GM12875 (cell line): ENCODE data around the gene AMER2.

Experiments used
- H3K4me3 ChIP-seq: one replicate; pipeline ENCODE4 v1.5.1; 2011; ENCODE audit warnings: low read depth, low read length, control low read depth
- CTCF ChIP-seq: IDR thresholded peaks from 2 replicates; pipeline ENCODE4 v1.5.1; 2011; ENCODE audit warnings: low read depth, mild to moderate bottlenecking, control low read depth, inconsistent platforms, low read length, moderate library complexity, borderline replicate concordance; ENCODE audit not compliant: insufficient read depth

The AMER2 gene

GRCh38 chr13:25153736-25154135 is 18.4 kb downstream of the AMER2 start:
- no peak for TF ChIP-seq CTCF
- no peak overlapping the region for H3K4me3 ChIP-seq

GRCh38 chr13:25151626-25152195 is 20.4 kb downstream of the AMER2 start:
- TF ChIP-seq CTCF, result no peak

GRCh38 chr13:25149711-25150110 is 22.4 kb downstream of the AMER2 start:
- no peak overlapping the region for H3K4me3 ChIP-seq
- no peak for TF ChIP-seq CTCF

More at GRCh38 chr13:25151626-25152195, 20.4 kb downstream of the AMER2 start:
- no peak overlapping the region for H3K4me3 ChIP-seq

- H3K4me3 ChIP-seq, result no peak overlapping the region
Measured at GRCh38 chr13:25148402-25148771, 23.7 kb downstream of the AMER2 start.

GRCh38 chr13:25147638-25148401 is 24.3 kb downstream of the AMER2 start:
- no peak for TF ChIP-seq CTCF
- no peak overlapping the region for H3K4me3 ChIP-seq

More at GRCh38 chr13:25148402-25148771, 23.7 kb downstream of the AMER2 start:
- no peak for TF ChIP-seq CTCF

GRCh38 chr13:25143706-25144105 is 28.4 kb downstream of the AMER2 start:
- no peak for TF ChIP-seq CTCF
- H3K4me3 ChIP-seq, result no peak overlapping the region

- no peak overlapping the region for H3K4me3 ChIP-seq
Measured at GRCh38 chr13:25141042-25141441, 31.0 kb downstream of the AMER2 start.

More at GRCh38 chr13:25141042-25141441, 31.0 kb downstream of the AMER2 start:
- no peak for TF ChIP-seq CTCF
